DOHH2 (cell line): Measurements from ENCODE around the gene LILRA5.

ENCODE experiments used
- H3F3A ChIP-seq: fragments of 200-600 bp; sonication (generic), shearing (Covaris generic); 2 replicates; pipeline ENCODE4 v1.6.0; 2016; ENCODE audit warnings: antibody characterized with exemption, mild to moderate bottlenecking; ENCODE audit not compliant: control insufficient read depth, insufficient read depth
- H3K27ac ChIP-seq: fragments of 200-600 bp; sonication (generic); 2 replicates; pipeline ENCODE4 v1.5.1; 2014; ENCODE audit warnings: low read depth, mild to moderate bottlenecking, low read length, moderate library complexity
- H3K27me3 ChIP-seq: fragments of 200-600 bp; sonication (generic); 2 replicates; pipeline ENCODE4 v1.6.1; 2014; ENCODE audit warnings: mild to moderate bottlenecking, low read length, mixed read lengths; ENCODE audit not compliant: control insufficient read depth
- H3K36me3 ChIP-seq: fragments of 200-600 bp; sonication (generic); 2 replicates; pipeline ENCODE4 v1.6.1; 2014; ENCODE audit warnings: mild to moderate bottlenecking, low read length, moderate library complexity, mixed read lengths; ENCODE audit not compliant: control insufficient read depth
- H3K4me1 ChIP-seq: fragments of 200-600 bp; sonication (generic); 2 replicates; pipeline ENCODE4 v1.6.1; 2014; ENCODE audit warnings: mild to moderate bottlenecking, low read length, mixed read lengths; ENCODE audit not compliant: control insufficient read depth
- H3K4me2 ChIP-seq: fragments of 200-600 bp; sonication (generic); 2 replicates; pipeline ENCODE4 v1.6.0; 2014; ENCODE audit warnings: mild to moderate bottlenecking, low read length, moderate library complexity
- H3K4me3 ChIP-seq: fragments of 200-600 bp; sonication (generic); 2 replicates; pipeline ENCODE4 v1.5.1; 2014; ENCODE audit warnings: mild to moderate bottlenecking, low read length, mixed read lengths
- H3K79me2 ChIP-seq: fragments of 200-600 bp; sonication (generic); 2 replicates; pipeline ENCODE4 v1.6.1; 2014; ENCODE audit warnings: mild to moderate bottlenecking, low read length, mixed read lengths; ENCODE audit not compliant: control insufficient read depth
- H3K9me2 ChIP-seq: fragments of 200-600 bp; sonication (generic); replicated peaks from 2 replicates; pipeline ENCODE4 v1.6.1; 2014; ENCODE audit warnings: mild to moderate bottlenecking, low read length, mixed read lengths; ENCODE audit not compliant: control insufficient read depth
- H3K9me3 ChIP-seq: fragments of 200-600 bp; sonication (generic); 2 replicates; pipeline ENCODE4 v1.6.1; 2014; ENCODE audit warnings: antibody characterized with exemption, low read length, mixed read lengths; ENCODE audit not compliant: control insufficient read depth, insufficient read depth
- H4K20me1 ChIP-seq: fragments of 200-600 bp; sonication (generic); 2 replicates; pipeline ENCODE4 v1.6.0; 2014; ENCODE audit warnings: low read depth, mild to moderate bottlenecking, antibody characterized with exemption, low read length, moderate library complexity; ENCODE audit not compliant: control insufficient read depth, insufficient read depth
- EZH2phosphoT487 ChIP-seq: fragments of 200-600 bp; sonication (generic); IDR thresholded peaks from 2 replicates; pipeline ENCODE4 v1.6.1; 2017; ENCODE audit warnings: borderline replicate concordance, mild to moderate bottlenecking, antibody characterized with exemption, low read length, moderate library complexity, mixed read lengths
- TF ChIP-seq, protein P1 (sequence below): fragments of 200-600 bp; sonication (generic); IDR thresholded peaks from one replicate; pipeline ENCODE4 v1.5.1; 2014; ENCODE audit warnings: antibody characterized with exemption, mild to moderate bottlenecking, low read depth, low read length; ENCODE audit not compliant: poor library complexity, severe bottlenecking

The LILRA5 gene

GRCh38 chr19:54351474-54351873 lies 38.5 kb upstream of the LILRA5 start:
- no peaks in the 10 kb centered on the region for H3K79me2 ChIP-seq
- no peak overlapping the region for H3K27ac ChIP-seq
- no peaks in the 10 kb centered on the region for H3K36me3 ChIP-seq
- H3K4me3 ChIP-seq = no peak overlapping the region
- H3K4me2 ChIP-seq = no peak overlapping the region
- no peaks in the 10 kb centered on the region; the same call in 1 of the 2 replicates for H4K20me1 ChIP-seq
- no peaks in the 10 kb centered on the region for H3K9me2 ChIP-seq
- no peaks in the 10 kb centered on the region for H3K9me3 ChIP-seq
- H3K27me3 ChIP-seq = peaks cover 42% of the 10 kb centered on the region
- 0 out of 2 replicates have a peak, but pooled peaks cover 3% of the 10 kb centered on the region for H3F3A ChIP-seq
- TF ChIP-seq EZH2phosphoT487 = no peak
- TF ChIP-seq, protein P1, sequence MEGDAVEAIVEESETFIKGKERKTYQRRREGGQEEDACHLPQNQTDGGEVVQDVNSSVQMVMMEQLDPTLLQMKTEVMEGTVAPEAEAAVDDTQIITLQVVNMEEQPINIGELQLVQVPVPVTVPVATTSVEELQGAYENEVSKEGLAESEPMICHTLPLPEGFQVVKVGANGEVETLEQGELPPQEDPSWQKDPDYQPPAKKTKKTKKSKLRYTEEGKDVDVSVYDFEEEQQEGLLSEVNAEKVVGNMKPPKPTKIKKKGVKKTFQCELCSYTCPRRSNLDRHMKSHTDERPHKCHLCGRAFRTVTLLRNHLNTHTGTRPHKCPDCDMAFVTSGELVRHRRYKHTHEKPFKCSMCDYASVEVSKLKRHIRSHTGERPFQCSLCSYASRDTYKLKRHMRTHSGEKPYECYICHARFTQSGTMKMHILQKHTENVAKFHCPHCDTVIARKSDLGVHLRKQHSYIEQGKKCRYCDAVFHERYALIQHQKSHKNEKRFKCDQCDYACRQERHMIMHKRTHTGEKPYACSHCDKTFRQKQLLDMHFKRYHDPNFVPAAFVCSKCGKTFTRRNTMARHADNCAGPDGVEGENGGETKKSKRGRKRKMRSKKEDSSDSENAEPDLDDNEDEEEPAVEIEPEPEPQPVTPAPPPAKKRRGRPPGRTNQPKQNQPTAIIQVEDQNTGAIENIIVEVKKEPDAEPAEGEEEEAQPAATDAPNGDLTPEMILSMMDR = no peak
- 0 out of 2 replicates have a peak, but pooled peaks cover 3% of the 10 kb centered on the region for H3K4me1 ChIP-seq

DNA sequence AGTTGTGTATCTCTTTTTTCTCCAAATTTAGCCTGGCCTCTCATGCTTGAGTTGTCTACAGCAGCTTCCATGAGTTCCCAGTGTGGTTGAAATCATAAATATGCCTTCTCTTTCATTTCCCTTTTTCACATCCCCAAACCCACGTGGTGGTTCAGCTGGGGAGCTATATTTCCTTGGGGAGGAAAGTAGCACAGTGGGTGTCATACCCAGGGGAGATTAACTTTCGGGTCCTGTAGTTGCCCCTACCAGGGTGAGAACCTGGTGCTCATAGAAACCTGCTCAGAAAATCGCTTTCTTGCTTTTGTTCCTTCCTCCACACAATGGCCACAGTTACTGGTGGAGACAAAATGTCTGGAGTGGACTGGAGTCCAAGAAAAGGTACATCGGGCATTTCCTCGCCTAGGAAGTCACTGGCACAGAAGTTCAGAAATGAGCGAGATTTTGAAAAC lies 33.0 kb upstream of the LILRA5 start:
- Histone ChIP-seq H3K9me2 (no peaks in the 10 kb centered on the region), H3K36me3 (no peaks in the 10 kb centered on the region), H3K4me3 (no peak overlapping the region), H3K79me2 (no peaks in the 10 kb centered on the region), H4K20me1 (no peaks in the 10 kb centered on the region; the same call in 1 of the 2 replicates), H3F3A (peaks cover 3% of the 10 kb centered on the region; the same call in 1 of the 2 replicates), H3K9me3 (no peaks in the 10 kb centered on the region), H3K27me3 (peaks cover 49% of the 10 kb centered on the region), H3K4me2 (peak overlapping the region; percentile 55), H3K27ac (no peak overlapping the region), H3K4me1 (peaks cover 32% of the 10 kb centered on the region)
- TF ChIP-seq, protein P1 = no peak
- TF ChIP-seq EZH2phosphoT487 = peak; percentile 81; the same call in 1 of the 2 replicates

DNA sequence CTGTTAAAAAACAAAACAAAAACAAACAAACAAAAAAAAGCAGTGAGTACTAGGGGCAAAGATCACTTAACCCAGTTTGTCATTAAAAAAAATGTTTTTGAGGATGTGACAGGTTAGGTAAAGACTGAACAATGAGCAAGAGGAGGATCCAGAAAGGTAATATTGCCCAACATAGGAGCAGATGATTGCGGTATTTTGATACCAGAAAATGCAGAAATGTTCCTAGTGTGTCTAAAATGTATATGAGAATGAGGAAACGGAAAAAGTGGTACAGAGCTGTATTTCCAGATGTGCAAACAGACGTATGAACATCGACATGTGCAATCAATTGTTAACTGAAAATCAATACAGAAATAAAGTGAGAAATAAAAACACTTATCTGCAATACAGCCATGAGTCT lies 30.9 kb upstream of the LILRA5 start:
- no peaks in the 10 kb centered on the region for H3K36me3 ChIP-seq
- TF ChIP-seq EZH2phosphoT487 = no peak
- TF ChIP-seq, protein P1 = no peak
- H3K4me2 ChIP-seq = no peak overlapping the region
- H3K27ac ChIP-seq = no peak overlapping the region
- no peaks in the 10 kb centered on the region for H3K9me2 ChIP-seq
- peaks cover 39% of the 10 kb centered on the region for H3K4me1 ChIP-seq
- H3K27me3 ChIP-seq = peaks cover 57% of the 10 kb centered on the region
- no peak overlapping the region for H3K4me3 ChIP-seq
- H4K20me1 ChIP-seq = no peaks in the 10 kb centered on the region; the same call in 1 of the 2 replicates
- no peaks in the 10 kb centered on the region for H3K79me2 ChIP-seq
- no peaks in the 10 kb centered on the region for H3K9me3 ChIP-seq
- peaks cover 3% of the 10 kb centered on the region; the same call in 1 of the 2 replicates for H3F3A ChIP-seq
